Measurements from ENCODE around the gene KLRC4. TPM values are rescaled to one million over a fixed set of nuclear protein-coding genes. Genes with fewer than 3 reads are reported as not detected.
"Not testable (repeated sequence)": the region's sequence is repeated elsewhere in the genome, so short reads cannot be mapped to it uniquely, and the experiment has no call there.

The KLRC4 gene
- total RNA-seq, 1 experiment from 2014 or later = not detected

DNA sequence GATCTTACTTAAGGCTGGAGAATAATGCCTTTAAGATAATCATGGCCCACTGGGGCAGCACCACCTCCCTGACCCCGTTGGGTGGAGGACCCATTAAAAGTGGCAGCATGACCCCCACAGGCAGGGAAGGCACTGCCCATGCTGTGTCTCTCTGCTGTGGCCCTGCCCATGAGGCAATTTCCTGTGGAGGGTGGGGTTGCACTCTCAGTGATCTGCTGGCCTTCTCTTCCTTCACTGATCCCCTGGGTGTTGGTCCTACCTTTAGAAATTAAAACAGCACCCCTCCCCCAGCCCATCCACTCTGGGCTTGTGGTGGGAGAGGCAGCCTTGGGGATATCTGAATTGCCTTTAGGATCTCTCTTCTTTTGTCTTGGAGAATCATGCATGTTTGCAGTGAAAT, 37.0 kb downstream of the KLRC4 start:
- Histone ChIP-seq H3K4me2 (ENCODE audit: low read length) (no peak overlapping the region), H2AFZ (ENCODE audit: low read length) (no peak overlapping the region), H3K79me2 (ENCODE audit: low read length) (no peaks in the 10 kb centered on the region), H3K27me3 (ENCODE audit: low read length) (no peaks in the 10 kb centered on the region), H4K20me1 (ENCODE audit: low read length) (no peaks in the 10 kb centered on the region), H3K9me3 (ENCODE audit: low read length) (no peaks in the 10 kb centered on the region), H3K4me3 (ENCODE audit: low read length) (no peak overlapping the region), H3K36me3 (ENCODE audit: low read depth, low read length) (no peaks in the 10 kb centered on the region), H3K9ac (ENCODE audit: low read length) (no peak overlapping the region), H3F3A (ENCODE audit: low read length, unreplicated experiment) (no peaks in the 10 kb centered on the region), H3K4me1 (ENCODE audit: insufficient read depth, low read length) (no peaks in the 10 kb centered on the region), H3K27ac (ENCODE audit: low read length) (no peak overlapping the region), H3K9me2 (replicated peaks; ENCODE audit: low read length) (no peaks in the 10 kb centered on the region)
- intact Hi-C loops (cut with micrococcal nuclease) = no loop called here
- POLR2A ChIA-PET (ENCODE audit: unreplicated experiment) = no interaction called here
- no peak for ATAC-seq
- no TSS peak for BruUV-seq (replicated peaks)
- DNase-seq = no peak
- CTCF ChIA-PET = no interaction called here
- TF ChIP-seq EZH2phosphoT487 (IDR thresholded peaks at IDR 0.05; ENCODE audit: borderline replicate concordance, low read length) = no peak
- no peak for TF ChIP-seq EZH2 (IDR thresholded peaks at IDR 0.05; ENCODE audit: low read length, unreplicated experiment)
- TF ChIP-seq CTCF (conservative IDR thresholded peaks at IDR 0.05; ENCODE audit: low read depth, low read length) = no peak

DNA sequence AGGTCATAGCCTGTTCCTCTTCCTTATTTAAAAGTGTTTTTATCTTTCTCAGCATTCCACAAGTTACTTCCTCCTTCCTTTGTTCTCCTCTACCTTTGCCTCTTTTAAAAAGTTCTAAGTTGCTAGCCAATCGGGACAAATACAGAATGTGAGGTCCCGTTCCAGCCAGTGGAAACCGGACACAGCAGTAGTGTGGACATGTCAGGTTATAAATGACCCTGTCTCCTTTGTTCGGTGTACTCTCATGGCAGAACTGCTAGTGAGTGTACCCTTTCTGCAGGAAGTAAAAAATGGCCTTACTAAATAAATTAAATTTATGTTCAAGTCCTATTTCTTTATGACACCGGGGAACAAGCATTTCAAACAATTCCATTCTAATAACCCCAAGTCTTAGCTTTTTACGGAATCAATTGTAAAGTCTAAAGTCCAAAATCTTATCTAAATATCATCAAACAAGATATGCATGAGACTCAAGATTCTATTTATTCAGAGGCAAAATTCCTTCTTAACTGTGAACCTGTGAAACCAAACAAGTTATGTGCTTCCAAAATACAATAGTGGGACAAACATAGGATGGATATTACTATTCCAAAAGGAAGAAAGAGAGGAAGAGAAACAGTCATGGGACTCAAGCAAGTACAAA, 37.5 kb downstream of the KLRC4 start:
- H4K20me1 ChIP-seq (ENCODE audit: low read length); H3F3A ChIP-seq (ENCODE audit: low read length, unreplicated experiment); H3K4me2 ChIP-seq (ENCODE audit: low read length); H3K9me2 ChIP-seq (replicated peaks; ENCODE audit: low read length); H3K79me2 ChIP-seq (ENCODE audit: low read length); H3K4me3 ChIP-seq (ENCODE audit: low read length); H3K9ac ChIP-seq (ENCODE audit: low read length); H3K4me1 ChIP-seq (ENCODE audit: insufficient read depth, low read length); H3K27me3 ChIP-seq (ENCODE audit: low read length); DNase-seq; intact Hi-C loops (cut with micrococcal nuclease); H3K27ac ChIP-seq (ENCODE audit: low read length); CTCF ChIA-PET; BruUV-seq (replicated peaks); H3K9me3 ChIP-seq (ENCODE audit: low read length); ATAC-seq; POLR2A ChIA-PET (ENCODE audit: unreplicated experiment); H2AFZ ChIP-seq (ENCODE audit: low read length); H3K36me3 ChIP-seq (ENCODE audit: low read depth, low read length): not testable (repeated sequence)

DNA sequence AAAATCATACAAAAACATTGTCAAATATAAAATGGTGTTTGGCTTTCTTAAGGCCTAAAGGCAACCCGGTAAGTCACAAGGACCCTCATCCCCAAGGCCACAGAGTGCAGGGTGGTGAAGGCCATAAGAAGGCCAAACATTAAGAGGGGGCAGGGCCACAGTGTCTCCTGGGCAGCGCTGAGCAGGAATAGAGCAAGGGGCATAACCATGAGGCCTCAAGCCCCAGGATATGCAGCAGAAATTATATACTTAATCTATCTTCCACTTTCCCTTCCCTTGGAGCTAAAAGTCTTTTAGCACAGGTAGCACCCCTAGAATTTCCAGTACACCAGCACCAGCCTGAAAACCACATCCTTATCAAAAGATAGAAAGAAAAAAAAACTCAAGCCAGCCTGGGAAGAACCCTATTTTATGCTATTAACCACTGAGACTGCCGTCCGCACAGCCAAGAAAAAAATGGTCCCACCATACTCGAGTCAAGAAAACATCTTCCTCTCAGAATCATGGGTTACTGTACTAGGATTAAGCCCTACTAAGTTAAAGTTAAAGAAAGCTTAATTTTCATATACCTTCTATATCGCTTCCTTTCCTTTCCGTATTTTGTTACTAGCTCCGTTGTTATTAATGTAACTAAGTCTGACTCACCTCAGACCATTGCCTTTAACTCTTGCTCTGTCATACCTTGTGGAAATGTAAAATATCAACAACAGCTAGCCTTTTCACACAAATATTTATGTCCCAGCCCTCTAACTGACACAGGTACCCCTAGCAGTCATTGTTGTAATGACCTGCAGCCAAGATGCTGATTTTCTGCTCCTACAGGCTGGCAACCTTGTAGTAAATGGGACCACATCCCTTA, 39.8 kb downstream of the KLRC4 start:
- ChIA-PET POLR2A (ENCODE audit: unreplicated experiment) (no interaction called here), CTCF (interaction anchor here (0.6 kb wide), 1 partner anchor 130 kb away, joined by 3 read pairs; no protein-coding TSS in a partner anchor)
- no peaks in the 10 kb centered on the region for H3K9me2 ChIP-seq (replicated peaks; ENCODE audit: low read length)
- H3K4me3 ChIP-seq (ENCODE audit: low read length) = no peak overlapping the region
- BruUV-seq (replicated peaks) = no TSS peak
- ATAC-seq = no peak
- DNase-seq = no peak
- intact Hi-C loops (cut with micrococcal nuclease) = loop anchor here (10.0 kb wide), 1 partner anchor 135 kb away; the partner anchor contains the start of gene EIF2S3B
- H3K27me3 ChIP-seq (ENCODE audit: low read length) = no peaks in the 10 kb centered on the region
- H3K27ac ChIP-seq (ENCODE audit: low read length) = no peak overlapping the region
- TF ChIP-seq EZH2 (IDR thresholded peaks at IDR 0.05; ENCODE audit: low read length, unreplicated experiment) (no peak), CTCF (conservative IDR thresholded peaks at IDR 0.05; ENCODE audit: low read depth, low read length) (no peak), EZH2phosphoT487 (IDR thresholded peaks at IDR 0.05; ENCODE audit: borderline replicate concordance, low read length) (no peak)
- H3K4me1 ChIP-seq (ENCODE audit: insufficient read depth, low read length) = peaks cover 15% of the 10 kb centered on the region
- H3K36me3 ChIP-seq (ENCODE audit: low read depth, low read length) = no peaks in the 10 kb centered on the region
- no peaks in the 10 kb centered on the region for H3K79me2 ChIP-seq (ENCODE audit: low read length)
- H3K4me2 ChIP-seq (ENCODE audit: low read length) = no peak overlapping the region
- H3F3A ChIP-seq (ENCODE audit: low read length, unreplicated experiment) = no peaks in the 10 kb centered on the region
- no peak overlapping the region for H3K9ac ChIP-seq (ENCODE audit: low read length)
- no peaks in the 10 kb centered on the region for H4K20me1 ChIP-seq (ENCODE audit: low read length)
- H3K9me3 ChIP-seq (ENCODE audit: low read length) = no peaks in the 10 kb centered on the region
- H2AFZ ChIP-seq (ENCODE audit: low read length) = no peak overlapping the region

Data from PC-3 (cell line).